HepG2 (cell line): ENCODE results near the gene GNA12. TPM values are rescaled to one million over a fixed set of nuclear protein-coding genes. Genes with fewer than 3 reads are reported as not detected.

Experiments used
- AKAP8 ChIP-seq: sonication (generic); formaldehyde crosslinking; IDR thresholded peaks from 2 replicates; pipeline ENCODE4 v1.5.1; 2020; ENCODE audit warnings: mild to moderate bottlenecking, missing genetic modification reagents
- ARNTL ChIP-seq: sonication (generic); formaldehyde crosslinking; IDR thresholded peaks from 2 replicates; pipeline ENCODE4 v1.4.0; 2020; ENCODE audit warnings: mild to moderate bottlenecking, missing genetic modification reagents
- BRCA1 ChIP-seq: sonication (generic); formaldehyde crosslinking; IDR thresholded peaks from 2 replicates; pipeline ENCODE4 v1.4.0; 2020; ENCODE audit warnings: missing genetic modification reagents
- IRF2 ChIP-seq: IDR thresholded peaks from 2 replicates; pipeline ENCODE4 v1.6.1; 2018; ENCODE audit warnings: missing genetic modification reagents, missing compliant biosample characterization
- MTA1 ChIP-seq: sonication (generic); formaldehyde crosslinking; IDR thresholded peaks from 2 replicates; pipeline ENCODE4 v1.4.0; 2020; ENCODE audit warnings: missing genetic modification reagents, mild to moderate bottlenecking, borderline replicate concordance
- RFX3 ChIP-seq: IDR thresholded peaks from 2 replicates; pipeline ENCODE4 v1.6.1; 2016; ENCODE audit warnings: missing biosample characterization, missing genetic modification reagents
- ZMYM3 ChIP-seq: sonication (generic); formaldehyde crosslinking; IDR thresholded peaks from 2 replicates; pipeline ENCODE4 v1.5.1; 2020; ENCODE audit warnings: mild to moderate bottlenecking, missing genetic modification reagents
- ZNF180 ChIP-seq: sonication (generic); formaldehyde crosslinking; IDR thresholded peaks from 2 replicates; pipeline ENCODE4 v1.4.0; 2020; ENCODE audit warnings: low read depth, missing genetic modification reagents, borderline replicate concordance
- ZNF337 ChIP-seq: sonication (generic); formaldehyde crosslinking; IDR thresholded peaks from 2 replicates; pipeline ENCODE4 v1.5.1; 2020; ENCODE audit warnings: missing genetic modification reagents, low read depth, mild to moderate bottlenecking, borderline replicate concordance
- ZNF430 ChIP-seq: sonication (generic); formaldehyde crosslinking; IDR thresholded peaks from 2 replicates; pipeline ENCODE4 v1.9.0; 2021; ENCODE audit warnings: mild to moderate bottlenecking, missing genetic modification reagents
- ZNF782 ChIP-seq: sonication (generic); formaldehyde crosslinking; IDR thresholded peaks from 2 replicates; pipeline ENCODE4 v1.4.0; 2020; ENCODE audit warnings: missing genetic modification reagents, mild to moderate bottlenecking, borderline replicate concordance
- ZNF879 ChIP-seq: sonication (generic); formaldehyde crosslinking; IDR thresholded peaks from 2 replicates; pipeline ENCODE4 v1.8.1; 2023; ENCODE audit warnings: missing genetic modification reagents
- ZSCAN30 ChIP-seq: sonication (generic); formaldehyde crosslinking; IDR thresholded peaks from 2 replicates; pipeline ENCODE4 v1.5.0; 2020; ENCODE audit warnings: mild to moderate bottlenecking, missing genetic modification reagents
- polyA plus RNA-seq, 8 experiments: library from polyadenylated mRNA; depleted of rRNA in 3 of 8; stranded (reverse) in 7 of 8; unstranded in 1 of 8; fragments of >200 nt; fragmentation: Illumina TruSeq in 4 of 8; extraction: Trizol in 4 of 8; gene quantifications; 2 replicates each; pipeline versions ENCODE4 v1.2.1 to v1.2.3, GENCODE V29; 2011 to 2016; ENCODE audit warnings: low read depth in 4 of 8, missing spikeins in 1 of 8, mixed read lengths in 1 of 8; ENCODE audit not compliant: insufficient read depth in 1 of 8
- total RNA-seq, 5 experiments: library from RNA; depleted of rRNA; stranded (reverse); fragments of >200 nt; fragmentation: Illumina TruSeq; extraction: Trizol; gene quantifications; 2 replicates each; pipeline ENCODE4 v1.2.3, GENCODE V29; 2016; ENCODE audit warnings: low read depth in 1 of 5
- TF ChIP-seq, protein P1 (sequence below), 2 experiments: sonication (generic) in 1 of 2; formaldehyde crosslinking in 1 of 2; IDR thresholded peaks; 2 replicates each; pipeline versions ENCODE4 v1.4.0 to v1.6.1; 2016 to 2020; ENCODE audit warnings: borderline replicate concordance in 1 of 2, low read depth in 1 of 2, mild to moderate bottlenecking in 1 of 2, missing genetic modification reagents in 1 of 2
- TF ChIP-seq, protein P2 (sequence below): sonication (generic); formaldehyde crosslinking; IDR thresholded peaks from 2 replicates; pipeline ENCODE4 v1.5.1; 2020; ENCODE audit warnings: missing genetic modification reagents, mild to moderate bottlenecking, borderline replicate concordance
- TF ChIP-seq, protein P3 (sequence below): sonication (generic); formaldehyde crosslinking; IDR thresholded peaks from 2 replicates; pipeline ENCODE4 v1.4.0; 2020; ENCODE audit warnings: low read depth, mild to moderate bottlenecking, missing genetic modification reagents
- TF ChIP-seq, protein P4 (sequence below): sonication (generic); formaldehyde crosslinking; IDR thresholded peaks from 2 replicates; pipeline ENCODE4 v1.9.0; 2021; ENCODE audit warnings: missing genetic modification reagents, borderline replicate concordance
- TF ChIP-seq, protein P5 (sequence below): sonication (generic); formaldehyde crosslinking; IDR thresholded peaks from 2 replicates; pipeline ENCODE4 v1.4.0; 2020; ENCODE audit warnings: missing genetic modification reagents

The GNA12 gene
- total and polyA plus RNA-seq, 2 of the 13 experiments (the other 11 are each of a cell fraction or from before 2014, with no cell fraction given), result 16.2 to 50.9 TPM

DNA sequence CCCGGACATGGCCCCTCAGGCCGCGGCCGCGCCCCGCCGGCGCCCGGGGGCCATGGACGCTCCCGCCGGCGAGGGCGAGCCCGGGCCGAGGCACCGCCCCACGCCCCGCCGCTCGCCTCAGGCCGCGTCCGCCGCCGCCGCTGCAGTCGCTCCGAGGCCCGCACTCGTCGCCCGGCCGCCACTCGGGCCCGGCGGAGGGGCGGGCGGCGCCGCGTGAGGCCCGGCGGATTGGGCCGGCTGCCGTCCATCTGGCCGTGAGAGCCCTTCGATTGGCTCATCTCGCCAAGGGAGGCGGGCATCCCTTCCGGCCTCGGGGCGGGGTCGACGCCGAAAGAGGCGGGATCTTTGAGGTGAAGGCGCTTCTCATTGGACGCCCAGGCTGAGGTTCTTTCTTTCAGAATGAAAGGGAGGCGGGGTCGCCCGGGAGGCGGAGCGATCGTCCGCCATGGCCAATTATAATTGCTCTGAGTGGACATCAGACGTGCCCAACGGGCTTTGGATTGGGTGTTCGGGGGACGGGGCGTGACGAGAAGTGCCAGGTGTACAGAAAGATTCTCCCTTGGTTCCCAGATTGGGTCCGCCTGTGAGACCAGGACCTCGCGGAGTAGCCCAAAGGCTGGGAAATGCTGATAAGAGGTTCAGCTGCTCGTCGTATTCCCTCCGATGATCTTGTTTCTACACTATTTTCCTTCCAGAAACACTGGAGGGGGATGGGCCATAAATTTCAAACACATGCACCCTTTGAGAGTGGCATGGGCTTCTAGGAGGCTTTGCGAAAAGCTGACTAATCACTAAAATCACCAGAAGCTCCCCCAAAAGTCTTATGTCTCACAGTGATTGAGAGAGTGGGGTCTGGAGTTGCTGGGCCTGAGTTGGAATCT lies at the start of gene GNA12 (continued):
- TF ChIP-seq, protein P1, sequence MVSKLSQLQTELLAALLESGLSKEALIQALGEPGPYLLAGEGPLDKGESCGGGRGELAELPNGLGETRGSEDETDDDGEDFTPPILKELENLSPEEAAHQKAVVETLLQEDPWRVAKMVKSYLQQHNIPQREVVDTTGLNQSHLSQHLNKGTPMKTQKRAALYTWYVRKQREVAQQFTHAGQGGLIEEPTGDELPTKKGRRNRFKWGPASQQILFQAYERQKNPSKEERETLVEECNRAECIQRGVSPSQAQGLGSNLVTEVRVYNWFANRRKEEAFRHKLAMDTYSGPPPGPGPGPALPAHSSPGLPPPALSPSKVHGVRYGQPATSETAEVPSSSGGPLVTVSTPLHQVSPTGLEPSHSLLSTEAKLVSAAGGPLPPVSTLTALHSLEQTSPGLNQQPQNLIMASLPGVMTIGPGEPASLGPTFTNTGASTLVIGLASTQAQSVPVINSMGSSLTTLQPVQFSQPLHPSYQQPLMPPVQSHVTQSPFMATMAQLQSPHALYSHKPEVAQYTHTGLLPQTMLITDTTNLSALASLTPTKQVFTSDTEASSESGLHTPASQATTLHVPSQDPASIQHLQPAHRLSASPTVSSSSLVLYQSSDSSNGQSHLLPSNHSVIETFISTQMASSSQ (IDR thresholded peaks at IDR 0.05; ENCODE audit: low read depth), result no peak
- TF ChIP-seq, protein P1 (CRISPR knock-in tag; IDR thresholded peaks at IDR 0.05; ENCODE audit: borderline replicate concordance), result no peak
- TF ChIP-seq ZSCAN30 (CRISPR knock-in tag) (no peak), RFX3 (CRISPR knock-in tag) (no peak), MTA1 (no peak), ZNF180 (CRISPR knock-in tag) (no peak), ZNF879 (CRISPR knock-in tag) (no peak), BRCA1 (CRISPR knock-in tag) (peak; percentile 74), ZNF337 (CRISPR knock-in tag) (no peak), ZMYM3 (CRISPR knock-in tag) (peak; percentile 39; the same call in 1 of the 2 replicates), ARNTL (CRISPR knock-in tag) (0 out of 2 replicates have a peak, but pooled peaks have one; percentile 20), ZNF782 (no peak), IRF2 (CRISPR knock-in tag) (no peak), ZNF430 (CRISPR knock-in tag) (no peak), AKAP8 (CRISPR knock-in tag) (0 out of 2 replicates have a peak, but pooled peaks have one; percentile 41)
- TF ChIP-seq, protein P2, sequence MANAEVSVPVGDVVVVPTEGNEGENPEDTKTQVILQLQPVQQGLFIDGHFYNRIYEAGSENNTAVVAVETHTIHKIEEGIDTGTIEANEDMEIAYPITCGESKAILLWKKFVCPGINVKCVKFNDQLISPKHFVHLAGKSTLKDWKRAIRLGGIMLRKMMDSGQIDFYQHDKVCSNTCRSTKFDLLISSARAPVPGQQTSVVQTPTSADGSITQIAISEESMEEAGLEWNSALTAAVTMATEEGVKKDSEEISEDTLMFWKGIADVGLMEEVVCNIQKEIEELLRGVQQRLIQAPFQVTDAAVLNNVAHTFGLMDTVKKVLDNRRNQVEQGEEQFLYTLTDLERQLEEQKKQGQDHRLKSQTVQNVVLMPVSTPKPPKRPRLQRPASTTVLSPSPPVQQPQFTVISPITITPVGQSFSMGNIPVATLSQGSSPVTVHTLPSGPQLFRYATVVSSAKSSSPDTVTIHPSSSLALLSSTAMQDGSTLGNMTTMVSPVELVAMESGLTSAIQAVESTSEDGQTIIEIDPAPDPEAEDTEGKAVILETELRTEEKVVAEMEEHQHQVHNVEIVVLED (CRISPR knock-in tag), result peak; percentile 50; the same call in 1 of the 2 replicates
- TF ChIP-seq, protein P3, sequence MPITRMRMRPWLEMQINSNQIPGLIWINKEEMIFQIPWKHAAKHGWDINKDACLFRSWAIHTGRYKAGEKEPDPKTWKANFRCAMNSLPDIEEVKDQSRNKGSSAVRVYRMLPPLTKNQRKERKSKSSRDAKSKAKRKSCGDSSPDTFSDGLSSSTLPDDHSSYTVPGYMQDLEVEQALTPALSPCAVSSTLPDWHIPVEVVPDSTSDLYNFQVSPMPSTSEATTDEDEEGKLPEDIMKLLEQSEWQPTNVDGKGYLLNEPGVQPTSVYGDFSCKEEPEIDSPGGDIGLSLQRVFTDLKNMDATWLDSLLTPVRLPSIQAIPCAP (CRISPR knock-in tag), result no peak
- TF ChIP-seq, protein P4, sequence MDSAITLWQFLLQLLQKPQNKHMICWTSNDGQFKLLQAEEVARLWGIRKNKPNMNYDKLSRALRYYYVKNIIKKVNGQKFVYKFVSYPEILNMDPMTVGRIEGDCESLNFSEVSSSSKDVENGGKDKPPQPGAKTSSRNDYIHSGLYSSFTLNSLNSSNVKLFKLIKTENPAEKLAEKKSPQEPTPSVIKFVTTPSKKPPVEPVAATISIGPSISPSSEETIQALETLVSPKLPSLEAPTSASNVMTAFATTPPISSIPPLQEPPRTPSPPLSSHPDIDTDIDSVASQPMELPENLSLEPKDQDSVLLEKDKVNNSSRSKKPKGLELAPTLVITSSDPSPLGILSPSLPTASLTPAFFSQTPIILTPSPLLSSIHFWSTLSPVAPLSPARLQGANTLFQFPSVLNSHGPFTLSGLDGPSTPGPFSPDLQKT (CRISPR knock-in tag), result no peak
- TF ChIP-seq, protein P5, sequence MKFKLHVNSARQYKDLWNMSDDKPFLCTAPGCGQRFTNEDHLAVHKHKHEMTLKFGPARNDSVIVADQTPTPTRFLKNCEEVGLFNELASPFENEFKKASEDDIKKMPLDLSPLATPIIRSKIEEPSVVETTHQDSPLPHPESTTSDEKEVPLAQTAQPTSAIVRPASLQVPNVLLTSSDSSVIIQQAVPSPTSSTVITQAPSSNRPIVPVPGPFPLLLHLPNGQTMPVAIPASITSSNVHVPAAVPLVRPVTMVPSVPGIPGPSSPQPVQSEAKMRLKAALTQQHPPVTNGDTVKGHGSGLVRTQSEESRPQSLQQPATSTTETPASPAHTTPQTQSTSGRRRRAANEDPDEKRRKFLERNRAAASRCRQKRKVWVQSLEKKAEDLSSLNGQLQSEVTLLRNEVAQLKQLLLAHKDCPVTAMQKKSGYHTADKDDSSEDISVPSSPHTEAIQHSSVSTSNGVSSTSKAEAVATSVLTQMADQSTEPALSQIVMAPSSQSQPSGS (CRISPR knock-in tag), result no peak
